Right lobe of liver (tissue), 4 donors: ENCODE measurements around the gene MS4A5.

Experiments
- CTCF ChIP-seq, 4 donors: fragments of 200-600 bp in 3 of 4; fragments of 450-650 bp in 1 of 4; IDR thresholded peaks; one replicate each; pipeline versions ENCODE4 v1.5.1 to v1.8.0; 2016 to 2022; ENCODE audit warnings: antibody characterized with exemption in 4 of 4, mild to moderate bottlenecking in 2 of 4
- POLR2A ChIP-seq: fragments of 450-650 bp; IDR thresholded peaks from one replicate; pipeline ENCODE4 v1.6.1; 2017; ENCODE audit warnings: antibody characterized with exemption, mild to moderate bottlenecking
- donor health status: DM: no; HTN: no; CAD: no.
- donor health status: DM: no; HTN: no; CAD: no.
- donor health status: DM: no; HTN: yes; CAD: no.

GRCh38 chr11:60455531-60456042 lies 26.2 kb downstream of the MS4A5 start, which contains the start of gene MS4A1:
- TF ChIP-seq CTCF (IDR thresholded peaks at IDR 0.05): no peak
- TF ChIP-seq POLR2A: no peak
